MCF 10A (cell line): ENCODE data around the gene MMP2. TPM values are rescaled to one million over a fixed set of nuclear protein-coding genes. Genes with fewer than 3 reads are reported as not detected.

Experiments used
- BruUV-seq: library from RNA; stranded (reverse); fragments of 400-500 nt; replicated peaks from 2 replicates; lab custom pipeline; 2021; lab: Mats Ljungman, UMichigan
- CTCF ChIA-PET: fragments of 300-600 bp; sonication (Branson Sonifier 250); formaldehyde crosslinking; extraction: SDS; loops from one replicate; lab custom pipeline; 2021; ENCODE audit warnings: antibody characterized with exemption, inconsistent platforms; lab: Yijun Ruan, JAX
- POLR2A ChIA-PET: fragments of 300-600, 350-650 bp; sonication (Branson Sonifier 250); formaldehyde crosslinking; extraction: SDS; loops from one replicate; lab custom pipeline; 2020; ENCODE audit warnings: antibody characterized with exemption, inconsistent platforms; lab: Yijun Ruan, JAX
- DNase-seq: peaks from one replicate; pipeline ENCODE4 v3.0.0-alpha.2; 2018; ENCODE audit not compliant: unreplicated experiment
- H3K27ac Mint-ChIP-seq: one replicate; pipeline ENCODE4 v1.8.0; 2022; ENCODE audit warnings: mild to moderate bottlenecking, low read depth, mixed read lengths; ENCODE audit not compliant: unreplicated experiment
- H3K27me3 Mint-ChIP-seq: one replicate; pipeline ENCODE4 v1.8.0; 2022; ENCODE audit warnings: mixed read lengths; ENCODE audit not compliant: insufficient read depth, unreplicated experiment
- H3K36me3 Mint-ChIP-seq: one replicate; pipeline ENCODE4 v1.8.0; 2022; ENCODE audit warnings: mild to moderate bottlenecking, moderate library complexity, mixed read lengths; ENCODE audit not compliant: insufficient read depth, unreplicated experiment
- H3K4me1 Mint-ChIP-seq: one replicate; pipeline ENCODE4 v1.8.0; 2022; ENCODE audit warnings: mixed read lengths; ENCODE audit not compliant: insufficient read depth, unreplicated experiment
- H3K4me3 Mint-ChIP-seq: one replicate; pipeline ENCODE4 v1.8.0; 2022; ENCODE audit warnings: mild to moderate bottlenecking, moderate library complexity, mixed read lengths; ENCODE audit not compliant: unreplicated experiment
- H3K9me3 Mint-ChIP-seq: one replicate; pipeline ENCODE4 v1.8.0; 2022; ENCODE audit warnings: mixed read lengths; ENCODE audit not compliant: unreplicated experiment
- CTCF ChIP-seq: fragments of 200-600 bp; IDR thresholded peaks from one replicate; pipeline ENCODE4 v1.8.0; 2022; ENCODE audit warnings: antibody characterized with exemption, mild to moderate bottlenecking; ENCODE audit not compliant: unreplicated experiment
- intact Hi-C: fragments of 100-400 bp; cut with micrococcal nuclease; formaldehyde crosslinking; loops from 2 replicates; pipeline ENCODE4 v1.14.1; 2022
- total RNA-seq: library from RNA; stranded (reverse); gene quantifications from 2 replicates; pipeline ENCODE4 v1.2.3, GENCODE V29; 2022

Gene MMP2
- total RNA-seq, 1 experiment from 2014 or later, result 3.7 TPM

- H3K27me3 Mint-ChIP-seq, result no peaks in the 10 kb centered on the region
- H3K4me1 Mint-ChIP-seq, result peaks cover 39% of the 10 kb centered on the region
- CTCF ChIA-PET, result interaction anchor here (0.7 to 6.4 kb wide), 6 partner anchors 15 to 203 kb away, joined by 3 to 53 read pairs (median 4); no protein-coding TSS in a partner anchor
- intact Hi-C loops, result no loop called here
- peak overlapping the region; percentile 57 for H3K27ac Mint-ChIP-seq
- no peak overlapping the region for H3K4me3 Mint-ChIP-seq
- POLR2A ChIA-PET, result interaction anchor here (0.6 kb wide), 1 partner anchor 833 kb away, joined by 3 read pairs; no protein-coding TSS in a partner anchor
- no peak for TF ChIP-seq CTCF
- no TSS peak for BruUV-seq
- no peaks in the 10 kb centered on the region for H3K36me3 Mint-ChIP-seq
- no peak for DNase-seq
- H3K9me3 Mint-ChIP-seq, result no peaks in the 10 kb centered on the region
These were observed 20.3 kb downstream of the MMP2 start for GRCh38 chr16:55499281-55499680.

GRCh38 chr16:55499951-55500529 is 21.0 kb downstream of the MMP2 start:
- BruUV-seq, result no TSS peak
- intact Hi-C loops, result no loop called here
- no peaks in the 10 kb centered on the region for H3K36me3 Mint-ChIP-seq
- H3K9me3 Mint-ChIP-seq, result no peaks in the 10 kb centered on the region
- TF ChIP-seq CTCF, result no peak
- POLR2A ChIA-PET, result interaction anchor here (0.6 to 1.0 kb wide), 3 partner anchors 28 to 832 kb away, joined by 3 to 4 read pairs (median 3); no protein-coding TSS in a partner anchor
- H3K27me3 Mint-ChIP-seq, result no peaks in the 10 kb centered on the region
- CTCF ChIA-PET, result interaction anchor here (0.7 to 6.4 kb wide), 6 partner anchors 14 to 203 kb away, joined by 3 to 53 read pairs (median 4); no protein-coding TSS in a partner anchor
- H3K4me3 Mint-ChIP-seq, result no peak overlapping the region
- H3K4me1 Mint-ChIP-seq, result peaks cover 37% of the 10 kb centered on the region
- H3K27ac Mint-ChIP-seq, result peak overlapping the region; percentile 57
- DNase-seq, result peak; percentile 49

GRCh38 chr16:55500530-55501011 is 21.6 kb downstream of the MMP2 start:
- H3K27ac Mint-ChIP-seq, result no peak overlapping the region

More at GRCh38 chr16:55500530-55501011, 21.6 kb downstream of the MMP2 start:
- TF ChIP-seq CTCF, result no peak
- peak; percentile 29 for DNase-seq
- intact Hi-C loops, result no loop called here
- BruUV-seq, result no TSS peak
- Mint-ChIP-seq H3K9me3 (no peaks in the 10 kb centered on the region), H3K4me1 (peaks cover 34% of the 10 kb centered on the region), H3K4me3 (no peak overlapping the region), H3K36me3 (no peaks in the 10 kb centered on the region), H3K27me3 (no peaks in the 10 kb centered on the region)
- ChIA-PET POLR2A (interaction anchor here (0.5 to 1.0 kb wide), 6 partner anchors 14 to 1587 kb away, joined by 3 to 6 read pairs (median 4); no protein-coding TSS in a partner anchor), CTCF (interaction anchor here (0.9 to 6.4 kb wide), 6 partner anchors 14 to 202 kb away, joined by 3 to 53 read pairs (median 6); no protein-coding TSS in a partner anchor)
